NCI-H2171 treated with DMSO at 0.1 percent for 48 hours (cell line): ENCODE measurements around the gene CUEDC1.

Experiments
- DNase-seq: peaks from one replicate; lab custom pipeline; 2025; lab: John Stamatoyannopoulos, UW

CUEDC1 gene

GRCh38 chr17:57834146-57834741 lies 121.0 kb downstream of the CUEDC1 start:
- DNase-seq: peak; percentile 35

- peak; percentile 86 for DNase-seq
These were observed 121.9 kb downstream of the CUEDC1 start for GRCh38 chr17:57833179-57833939.

- DNase-seq: no peak
These were observed 122.7 kb downstream of the CUEDC1 start for GRCh38 chr17:57832314-57833178.

GRCh38 chr17:57830880-57831279 lies 124.3 kb downstream of the CUEDC1 start:
- no peak for DNase-seq

- DNase-seq: no peak
These were observed 131.5 kb downstream of the CUEDC1 start for GRCh38 chr17:57823469-57824401.

GRCh38 chr17:57819867-57820266 lies 135.3 kb downstream of the CUEDC1 start:
- DNase-seq: no peak

GRCh38 chr17:57819285-57819684 lies 135.9 kb downstream of the CUEDC1 start:
- no peak for DNase-seq

- DNase-seq: no peak
These were observed 137.1 kb downstream of the CUEDC1 start for GRCh38 chr17:57818066-57818465.

GRCh38 chr17:57817299-57817698 lies 137.9 kb downstream of the CUEDC1 start:
- no peak for DNase-seq

GRCh38 chr17:57814421-57814820 lies 140.8 kb downstream of the CUEDC1 start:
- no peak for DNase-seq

GRCh38 chr17:57811638-57812280 lies 143.5 kb downstream of the CUEDC1 start:
- DNase-seq: no peak
